HL-60/S4 (cell line): ENCODE results near the gene DCBLD2.

Experiments
- in situ Hi-C: fragments of 300-500 bp; cut with MboI; formaldehyde crosslinking; loops from 2 replicates; pipeline ENCODE4 v1.14.3; 2022; ENCODE audit warnings: low sequenced_read_pairs

Gene DCBLD2

GRCh38 chr3:98798820-98799219 is 102.7 kb downstream of the DCBLD2 start:
- in situ Hi-C loops: no loop called here

GRCh38 chr3:98797905-98798304 is 103.6 kb downstream of the DCBLD2 start:
- in situ Hi-C loops: no loop called here

- in situ Hi-C loops: no loop called here
Measured at GRCh38 chr3:98796334-98796733, 105.2 kb downstream of the DCBLD2 start.

- in situ Hi-C loops: no loop called here
Measured at GRCh38 chr3:98793971-98794370, 107.5 kb downstream of the DCBLD2 start.

- in situ Hi-C loops: no loop called here
Measured at GRCh38 chr3:98791341-98792325, 109.9 kb downstream of the DCBLD2 start.

- in situ Hi-C loops: no loop called here
Measured at GRCh38 chr3:98788651-98789050, 112.8 kb downstream of the DCBLD2 start.

GRCh38 chr3:98787181-98787580 is 114.3 kb downstream of the DCBLD2 start:
- in situ Hi-C loops: no loop called here

- in situ Hi-C loops: no loop called here
Measured at GRCh38 chr3:98786364-98787006, 115.0 kb downstream of the DCBLD2 start.

- in situ Hi-C loops: no loop called here
Measured at GRCh38 chr3:98784666-98785600, 116.6 kb downstream of the DCBLD2 start.

- in situ Hi-C loops: no loop called here
Measured at GRCh38 chr3:98784042-98784441, 117.5 kb downstream of the DCBLD2 start.

- in situ Hi-C loops: no loop called here
Measured at GRCh38 chr3:98782824-98783500, 118.5 kb downstream of the DCBLD2 start.

GRCh38 chr3:98780343-98780742 is 121.2 kb downstream of the DCBLD2 start:
- in situ Hi-C loops: no loop called here

- in situ Hi-C loops: no loop called here
Measured at GRCh38 chr3:98779541-98780335, 121.8 kb downstream of the DCBLD2 start.

GRCh38 chr3:98778852-98779413 is 122.6 kb downstream of the DCBLD2 start:
- in situ Hi-C loops: no loop called here

- in situ Hi-C loops: no loop called here
Measured at GRCh38 chr3:98778383-98778782, 123.1 kb downstream of the DCBLD2 start.

GRCh38 chr3:98777801-98778220 is 123.7 kb downstream of the DCBLD2 start:
- in situ Hi-C loops: no loop called here

GRCh38 chr3:98777286-98777685 is 124.2 kb downstream of the DCBLD2 start:
- in situ Hi-C loops: no loop called here

GRCh38 chr3:98776140-98776493 is 125.4 kb downstream of the DCBLD2 start:
- in situ Hi-C loops: no loop called here

GRCh38 chr3:98775459-98776139 is 125.9 kb downstream of the DCBLD2 start:
- in situ Hi-C loops: no loop called here
